Neural cell (in vitro differentiated cells): ENCODE results near the gene NUDT3. TPM values are rescaled to one million over a fixed set of nuclear protein-coding genes. Genes with fewer than 3 reads are reported as not detected.

ENCODE experiments used
- H2AFZ ChIP-seq: fragments of 200-600, 300-800 bp; sonication (generic), shearing (Covaris generic); 2 replicates; pipeline ENCODE4 v1.6.0; 2014; ENCODE audit warnings: low read depth, mild to moderate bottlenecking, antibody characterized with exemption, low read length, moderate library complexity
- H3F3A ChIP-seq: fragments of 200-600 bp; shearing (Covaris generic); 2 replicates; pipeline ENCODE4 v1.6.1; 2016; ENCODE audit warnings: mild to moderate bottlenecking, moderate library complexity, mixed read lengths, antibody characterized with exemption, low read length; ENCODE audit not compliant: insufficient read depth, poor library complexity, severe bottlenecking
- H3K27ac ChIP-seq: fragments of 200-600, 300-800 bp; sonication (generic), shearing (Covaris generic); 2 replicates; pipeline ENCODE4 v1.5.1; 2014; ENCODE audit warnings: mild to moderate bottlenecking, low read length, moderate library complexity
- H3K27me3 ChIP-seq: fragments of 300-800, 200-600 bp; sonication (generic), shearing (Covaris generic); 2 replicates; pipeline ENCODE4 v1.6.0; 2014; ENCODE audit warnings: mild to moderate bottlenecking, low read depth, low read length, moderate library complexity; ENCODE audit not compliant: insufficient read depth
- H3K36me3 ChIP-seq: fragments of 300-800, 200-600 bp; sonication (generic), shearing (Covaris generic); 2 replicates; pipeline ENCODE4 v1.5.1; 2014; ENCODE audit warnings: mild to moderate bottlenecking, antibody characterized with exemption, low read length, moderate library complexity; ENCODE audit not compliant: insufficient read depth
- H3K4me2 ChIP-seq: fragments of 300-800, 200-600 bp; sonication (generic), shearing (Covaris generic); 2 replicates; pipeline ENCODE4 v1.6.0; 2014; ENCODE audit warnings: mild to moderate bottlenecking, low read length
- H3K4me3 ChIP-seq: fragments of 300-800, 200-600 bp; sonication (generic), shearing (Covaris generic); 2 replicates; pipeline ENCODE4 v1.5.1; 2014; ENCODE audit warnings: mild to moderate bottlenecking, low read length, moderate library complexity
- H3K79me2 ChIP-seq: fragments of 200-600 bp; shearing (Covaris generic); replicated peaks from 2 replicates; pipeline ENCODE4 v1.6.0; 2014; ENCODE audit warnings: mild to moderate bottlenecking, low read length, moderate library complexity; ENCODE audit not compliant: insufficient read depth
- H3K9ac ChIP-seq: fragments of 300-800, 200-600 bp; sonication (generic), shearing (Covaris generic); 2 replicates; pipeline ENCODE4 v1.6.1; 2016; ENCODE audit warnings: mild to moderate bottlenecking, low read length, mixed read lengths
- H3K9me2 ChIP-seq: fragments of 200-600 bp; shearing (Covaris generic); 2 replicates; pipeline ENCODE4 v1.6.1; 2016; ENCODE audit warnings: mild to moderate bottlenecking, low read length, mixed read lengths; ENCODE audit not compliant: insufficient read depth
- H3K9me3 ChIP-seq: fragments of 200-600, 300-800 bp; sonication (generic), shearing (Covaris generic); 2 replicates; pipeline ENCODE4 v1.6.1; 2016; ENCODE audit warnings: mild to moderate bottlenecking, mixed run types, low read length, moderate library complexity, mixed read lengths
- H4K20me1 ChIP-seq: fragments of 200-600 bp; shearing (Covaris generic); 2 replicates; pipeline ENCODE4 v1.6.1; 2016; ENCODE audit warnings: mild to moderate bottlenecking, mixed run types; ENCODE audit not compliant: insufficient read depth
- EP300 ChIP-seq: fragments of 450-650 bp; conservative IDR thresholded peaks from 2 replicates; pipeline ENCODE4 v1.6.1; 2014; ENCODE audit warnings: antibody characterized with exemption, mild to moderate bottlenecking, moderate library complexity; ENCODE audit not compliant: poor library complexity, severe bottlenecking
- EZH2 ChIP-seq: fragments of 200-600, 300-800 bp; shearing (Covaris generic), sonication (generic); IDR thresholded peaks from 2 replicates; pipeline ENCODE4 v1.6.1; 2014; ENCODE audit warnings: antibody characterized with exemption, low read length, borderline replicate concordance, mild to moderate bottlenecking; ENCODE audit not compliant: insufficient read depth, poor library complexity, severe bottlenecking
- MXI1 ChIP-seq: fragments of 450-650 bp; conservative IDR thresholded peaks from 2 replicates; pipeline ENCODE4 v1.6.1; 2014; ENCODE audit warnings: antibody characterized with exemption, mild to moderate bottlenecking; ENCODE audit not compliant: poor library complexity, severe bottlenecking
- POLR2AphosphoS5 ChIP-seq: IDR thresholded peaks from 2 replicates; pipeline ENCODE4 v1.6.1; 2012
- RAD21 ChIP-seq: fragments of 450-650 bp; conservative IDR thresholded peaks from 2 replicates; pipeline ENCODE4 v1.6.1; 2014; ENCODE audit warnings: antibody characterized with exemption, mild to moderate bottlenecking, moderate library complexity
- REST ChIP-seq: IDR thresholded peaks from 2 replicates; pipeline ENCODE4 v1.6.1; 2012; ENCODE audit warnings: borderline replicate concordance
- SMC3 ChIP-seq: fragments of 450-650 bp; conservative IDR thresholded peaks from 2 replicates; pipeline ENCODE4 v1.6.1; 2014; ENCODE audit warnings: antibody characterized with exemption, mild to moderate bottlenecking, moderate library complexity; ENCODE audit not compliant: poor library complexity
- TAF1 ChIP-seq: IDR thresholded peaks from 2 replicates; pipeline ENCODE4 v1.6.1; 2012; ENCODE audit warnings: low read depth
- polyA plus RNA-seq: library from polyadenylated mRNA; depleted of rRNA; stranded (reverse); fragments of >200 nt; gene quantifications from 2 replicates; pipeline ENCODE4 v1.2.3, GENCODE V29; 2014
- TF ChIP-seq, protein P1 (sequence below): fragments of 450-650 bp; IDR thresholded peaks from 2 replicates; pipeline ENCODE4 v1.5.1; 2014; ENCODE audit warnings: antibody characterized with exemption, mild to moderate bottlenecking, moderate library complexity; ENCODE audit not compliant: poor library complexity, severe bottlenecking

Gene NUDT3
- polyA plus RNA-seq, 1 donor from 2014 or later: 80.2 TPM

DNA sequence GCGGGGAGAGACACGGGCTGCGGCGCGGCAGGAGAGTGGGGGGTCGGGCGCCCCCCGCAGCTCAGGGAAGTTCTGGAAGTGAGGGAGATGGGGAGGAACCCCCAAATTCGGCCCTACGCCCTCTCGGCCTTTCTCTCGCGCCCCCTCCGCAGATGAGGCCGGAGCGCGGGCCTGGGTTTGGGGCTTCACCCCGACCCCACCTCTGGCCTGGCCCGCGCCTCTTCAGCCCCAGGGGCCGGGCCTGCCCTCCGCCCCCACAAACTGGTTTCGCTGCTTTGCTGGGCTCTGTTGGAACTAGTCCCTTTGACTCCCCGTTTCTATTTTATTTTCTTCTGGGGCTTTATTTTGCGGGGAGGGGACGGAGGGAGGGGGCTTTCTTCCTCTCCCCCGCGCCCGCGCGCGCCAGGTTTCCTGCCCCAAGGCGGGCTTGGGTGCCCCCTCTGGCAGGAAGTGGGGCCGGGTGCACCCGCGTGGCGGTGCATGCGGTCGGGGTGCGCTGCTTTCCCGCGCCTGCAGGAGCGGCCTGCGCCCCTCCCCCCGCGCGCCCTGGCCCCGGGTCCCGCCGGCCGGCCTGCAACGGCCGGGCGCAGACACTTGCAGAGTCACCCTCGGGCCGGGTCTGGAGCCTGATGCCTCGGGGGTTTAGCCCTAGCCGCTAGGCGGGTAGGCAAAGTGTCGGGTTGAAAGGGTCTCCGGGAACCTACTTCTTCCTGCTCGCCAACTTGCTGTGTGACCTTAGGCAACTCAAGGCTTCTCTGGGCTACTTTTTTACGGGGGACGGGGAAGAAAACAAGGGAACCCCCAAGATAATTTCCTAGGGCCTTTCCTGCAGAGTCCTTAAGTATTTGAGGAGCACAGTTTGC lies 154.5 kb downstream of the NUDT3 start:
- Histone ChIP-seq H3K27ac (peak overlapping the region; percentile 31), H3F3A (no peaks in the 10 kb centered on the region), H3K4me2 (peak overlapping the region; percentile 76), H3K79me2 (peaks cover 24% of the 10 kb centered on the region), H3K9me3 (no peaks in the 10 kb centered on the region), H3K4me3 (peak overlapping the region; percentile 89), H2AFZ (no peak overlapping the region), H3K9me2 (no peaks in the 10 kb centered on the region), H4K20me1 (peaks cover 4% of the 10 kb centered on the region), H3K36me3 (no peaks in the 10 kb centered on the region), H3K27me3 (peaks cover 6% of the 10 kb centered on the region), H3K9ac (peak overlapping the region; percentile 76)
- peak; percentile 52 for TF ChIP-seq RAD21
- TF ChIP-seq MXI1: peak; percentile 92
- TF ChIP-seq, protein P1, sequence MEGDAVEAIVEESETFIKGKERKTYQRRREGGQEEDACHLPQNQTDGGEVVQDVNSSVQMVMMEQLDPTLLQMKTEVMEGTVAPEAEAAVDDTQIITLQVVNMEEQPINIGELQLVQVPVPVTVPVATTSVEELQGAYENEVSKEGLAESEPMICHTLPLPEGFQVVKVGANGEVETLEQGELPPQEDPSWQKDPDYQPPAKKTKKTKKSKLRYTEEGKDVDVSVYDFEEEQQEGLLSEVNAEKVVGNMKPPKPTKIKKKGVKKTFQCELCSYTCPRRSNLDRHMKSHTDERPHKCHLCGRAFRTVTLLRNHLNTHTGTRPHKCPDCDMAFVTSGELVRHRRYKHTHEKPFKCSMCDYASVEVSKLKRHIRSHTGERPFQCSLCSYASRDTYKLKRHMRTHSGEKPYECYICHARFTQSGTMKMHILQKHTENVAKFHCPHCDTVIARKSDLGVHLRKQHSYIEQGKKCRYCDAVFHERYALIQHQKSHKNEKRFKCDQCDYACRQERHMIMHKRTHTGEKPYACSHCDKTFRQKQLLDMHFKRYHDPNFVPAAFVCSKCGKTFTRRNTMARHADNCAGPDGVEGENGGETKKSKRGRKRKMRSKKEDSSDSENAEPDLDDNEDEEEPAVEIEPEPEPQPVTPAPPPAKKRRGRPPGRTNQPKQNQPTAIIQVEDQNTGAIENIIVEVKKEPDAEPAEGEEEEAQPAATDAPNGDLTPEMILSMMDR: peak; percentile 71
- TF ChIP-seq EZH2: no peak
- no peak for TF ChIP-seq TAF1
- TF ChIP-seq POLR2AphosphoS5: peak; percentile 7
- no peak for TF ChIP-seq REST
- TF ChIP-seq EP300: peak; percentile 15
- peak; percentile 53 for TF ChIP-seq SMC3

GRCh38 chr6:34237316-34237721 lies 155.2 kb downstream of the NUDT3 start:
- no peak overlapping the region for H2AFZ ChIP-seq
- peaks cover 4% of the 10 kb centered on the region for H4K20me1 ChIP-seq
- H3K27ac ChIP-seq: no peak overlapping the region
- H3K4me3 ChIP-seq: peak overlapping the region; percentile 89
- no peak overlapping the region for H3K4me2 ChIP-seq
- H3K79me2 ChIP-seq: peaks cover 24% of the 10 kb centered on the region
- no peaks in the 10 kb centered on the region for H3F3A ChIP-seq
- H3K9me2 ChIP-seq: no peaks in the 10 kb centered on the region
- no peaks in the 10 kb centered on the region for H3K9me3 ChIP-seq
- H3K36me3 ChIP-seq: no peaks in the 10 kb centered on the region
- H3K27me3 ChIP-seq: peaks cover 6% of the 10 kb centered on the region
- peak overlapping the region; percentile 77 for H3K9ac ChIP-seq
- TF ChIP-seq POLR2AphosphoS5: no peak
- no peak for TF ChIP-seq RAD21
- TF ChIP-seq, protein P1: no peak
- no peak for TF ChIP-seq SMC3
- no peak for TF ChIP-seq REST
- no peak for TF ChIP-seq MXI1
- no peak for TF ChIP-seq EP300
- TF ChIP-seq EZH2: no peak
- TF ChIP-seq TAF1: no peak
